Esophagus muscularis mucosa (tissue), 4 donors: ENCODE data around the gene RPL18. TPM values are rescaled to one million over a fixed set of nuclear protein-coding genes. Genes with fewer than 3 reads are reported as not detected.
A peak's percentile ranks its signal among the peaks of the same experiment; 100 is the strongest.

Source experiments
- DNase-seq: peaks from one replicate; pipeline ENCODE4 v3.0.0-alpha.2; 2017; ENCODE audit errors: extremely low spot score
- H3K27ac ChIP-seq, 4 donors: fragments of 200-600 bp; sonication (generic); replicated peaks in 1 of 4; 1 replicate in 3 of 4; 2 replicates in 1 of 4; pipeline ENCODE4 v1.5.1; 2016 to 2019; ENCODE audit warnings: mild to moderate bottlenecking in 1 of 4
- H3K27me3 ChIP-seq, 4 donors: fragments of 200-600 bp; sonication (generic); one replicate each; pipeline versions ENCODE4 v1.5.1 to v1.6.0; 2016 to 2019
- H3K36me3 ChIP-seq, 4 donors: fragments of 200-600 bp; sonication (generic); one replicate each; pipeline ENCODE4 v1.5.1; 2016 to 2019
- H3K4me1 ChIP-seq, 4 donors: fragments of 200-600 bp; sonication (generic); one replicate each; pipeline ENCODE4 v1.5.1; 2016 to 2019
- H3K4me3 ChIP-seq, 4 donors: fragments of 200-600 bp; sonication (generic); 1 replicate in 2 of 4; 2 replicates in 2 of 4; pipeline ENCODE4 v1.5.1; 2016 to 2019; ENCODE audit warnings: mild to moderate bottlenecking in 4 of 4, moderate library complexity in 1 of 4
- H3K9me3 ChIP-seq, 4 donors: fragments of 200-600 bp; sonication (generic); 1 replicate in 3 of 4; 2 replicates in 1 of 4; pipeline ENCODE4 v1.5.1; 2016 to 2019
- CTCF ChIP-seq, 3 experiments: fragments of 200-600 bp in 2 of 3; fragments of 450-650 bp in 1 of 3; sonication (generic) in 2 of 3; IDR thresholded peaks; one replicate each; pipeline ENCODE4 v1.5.1; 2017 to 2019; ENCODE audit warnings: antibody characterized with exemption in 3 of 3, mild to moderate bottlenecking in 2 of 3, moderate library complexity in 1 of 3
- EP300 ChIP-seq: sonication (generic); formaldehyde crosslinking; IDR thresholded peaks from one replicate; pipeline ENCODE4 v1.6.1; 2017; ENCODE audit warnings: antibody characterized with exemption
- POLR2A ChIP-seq: fragments of 450-650 bp; IDR thresholded peaks from one replicate; pipeline ENCODE4 v1.6.1; 2017; ENCODE audit warnings: antibody characterized with exemption, moderate library complexity, mild to moderate bottlenecking, low read depth
- POLR2AphosphoS5 ChIP-seq, 2 donors: sonication (generic); formaldehyde crosslinking; IDR thresholded peaks; one replicate each; pipeline ENCODE4 v1.6.1; 2017; ENCODE audit warnings: antibody characterized with exemption in 2 of 2
- WGBS: methylation state at CpG from one replicate; pipeline ENCODE4 v1.1.5; 2018; 5-methylcytosine and 5-hydroxymethylcytosine counted together
- intact Hi-C: fragments of 100-400 bp; cut with DNase I; formaldehyde crosslinking; loops from one replicate; pipeline ENCODE4 v1.15.1; 2023
- total RNA-seq, 4 donors: library from RNA; depleted of rRNA; stranded (reverse); fragments of >200 nt; gene quantifications; one replicate each; pipeline versions ENCODE4 v1.1.0 to v1.2.1, GENCODE V29; 2016

RPL18 gene
- total RNA-seq, 4 donors from 2014 or later, result 1,298 to 2,105 (median 1,742) TPM

DNA sequence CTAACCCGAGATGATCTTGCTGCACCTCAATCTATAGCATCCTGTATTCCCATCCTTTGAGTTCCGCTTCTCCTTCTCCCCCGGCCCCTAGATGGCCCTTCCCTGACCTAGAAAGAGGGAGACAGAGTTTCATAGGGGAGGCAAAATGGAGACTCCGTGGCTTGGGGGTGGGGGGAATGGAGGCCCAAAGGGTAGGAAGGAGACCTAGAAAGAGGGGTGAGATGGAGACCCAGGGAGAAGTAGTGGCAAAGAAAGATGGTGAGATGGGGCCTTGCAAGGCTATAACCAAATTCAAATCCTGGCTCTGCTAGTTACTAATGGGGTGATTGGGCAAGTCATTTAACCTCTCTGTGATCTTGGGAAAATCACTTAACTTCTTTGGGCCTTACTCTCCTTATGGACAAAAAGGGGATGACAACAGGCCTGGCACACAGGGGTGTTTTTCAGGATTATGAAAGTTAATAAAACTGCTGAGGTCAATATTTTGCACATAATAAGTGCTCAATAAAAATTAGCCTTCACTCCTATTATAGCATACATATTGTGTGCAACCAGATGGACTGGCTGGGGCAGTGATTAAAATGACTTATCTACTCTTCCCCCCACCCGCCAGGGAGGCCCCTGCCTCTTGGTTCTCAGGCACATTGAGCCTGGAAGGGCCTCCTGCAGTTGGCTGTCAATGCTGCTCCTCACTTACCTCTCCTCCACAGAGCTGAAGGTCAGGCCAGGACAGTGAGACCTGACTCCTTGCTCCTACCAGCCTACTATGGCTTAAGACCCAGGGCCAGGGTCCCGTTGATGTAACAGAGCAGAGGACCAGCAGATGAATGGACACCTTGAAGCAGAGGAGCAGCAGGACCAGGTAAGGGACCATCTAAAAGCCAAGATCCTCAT, 961 bp upstream of the RPL18 start:
- WGBS, result 33% methylated on average over 6 of the region's 6 CpGs
- peaks cover 22 to 41% (median 36%) of the 10 kb centered on the region in 4 donors for H3K36me3 ChIP-seq
- peaks cover 48 to 86% (median 71%) of the 10 kb centered on the region in 4 donors for H3K4me1 ChIP-seq
- H3K4me3 ChIP-seq, result peak overlapping the region; percentile 75 to 96 (median 78)
- TF ChIP-seq CTCF (IDR thresholded peaks at IDR 0.05) (peak in 1 of 3 experiments; percentile 3), POLR2A (no peak)
- peak overlapping the region; percentile 93 to 95 (median 94) for H3K27ac ChIP-seq
- no peaks in the 10 kb centered on the region for H3K27me3 ChIP-seq
- no peak for DNase-seq
- intact Hi-C loops, result no loop called here
- H3K9me3 ChIP-seq, result no peaks in the 10 kb centered on the region

DNA sequence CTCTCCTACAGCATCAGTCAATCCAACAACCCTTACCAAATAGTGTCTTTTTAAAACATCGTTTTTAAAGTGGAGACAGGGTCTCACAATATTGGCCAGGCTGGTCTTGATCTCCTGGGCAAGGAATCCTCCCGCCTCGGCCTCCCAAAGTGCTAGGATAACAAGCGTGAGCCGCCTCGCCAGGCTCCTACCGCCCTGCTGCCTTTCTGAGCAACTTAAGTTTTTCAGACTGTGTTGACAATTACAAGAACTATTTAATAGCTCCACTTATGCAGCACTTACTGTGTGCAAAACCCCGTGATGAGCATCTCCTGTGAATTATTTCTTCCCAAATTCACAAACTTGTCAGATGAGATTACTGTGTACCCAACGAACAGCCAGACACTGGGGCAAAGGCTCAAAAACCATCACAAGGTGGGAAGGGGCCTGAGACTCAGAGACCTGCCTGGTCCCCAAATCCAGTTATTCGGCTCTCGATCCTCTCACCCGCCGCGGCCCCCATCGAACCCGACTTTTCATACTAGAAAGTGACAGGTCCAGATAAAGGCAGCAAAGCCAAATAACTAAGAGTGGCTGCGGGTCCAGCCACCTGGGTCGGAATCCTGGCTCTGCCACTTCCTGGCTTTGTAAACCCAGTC, 581 bp downstream of the RPL18 start:
- TF ChIP-seq EP300 (no peak), POLR2AphosphoS5 (IDR thresholded peaks at IDR 0.05) (no peak), POLR2A (no peak), CTCF (IDR thresholded peaks at IDR 0.05) (no peak)
- peak overlapping the region; percentile 93 to 95 (median 94) for H3K27ac ChIP-seq
- H3K36me3 ChIP-seq, result peaks cover 24 to 47% (median 39%) of the 10 kb centered on the region in 4 donors
- whole genome bisulfite sequencing, result 3% methylated on average over 17 of the region's 18 CpGs
- H3K9me3 ChIP-seq, result no peaks in the 10 kb centered on the region
- no peaks in the 10 kb centered on the region for H3K27me3 ChIP-seq
- peak overlapping the region; percentile 75 to 96 (median 78) for H3K4me3 ChIP-seq
- intact Hi-C loops, result no loop called here
- DNase-seq, result no peak
- H3K4me1 ChIP-seq, result peaks cover 37 to 77% (median 60%) of the 10 kb centered on the region in 4 donors

DNA sequence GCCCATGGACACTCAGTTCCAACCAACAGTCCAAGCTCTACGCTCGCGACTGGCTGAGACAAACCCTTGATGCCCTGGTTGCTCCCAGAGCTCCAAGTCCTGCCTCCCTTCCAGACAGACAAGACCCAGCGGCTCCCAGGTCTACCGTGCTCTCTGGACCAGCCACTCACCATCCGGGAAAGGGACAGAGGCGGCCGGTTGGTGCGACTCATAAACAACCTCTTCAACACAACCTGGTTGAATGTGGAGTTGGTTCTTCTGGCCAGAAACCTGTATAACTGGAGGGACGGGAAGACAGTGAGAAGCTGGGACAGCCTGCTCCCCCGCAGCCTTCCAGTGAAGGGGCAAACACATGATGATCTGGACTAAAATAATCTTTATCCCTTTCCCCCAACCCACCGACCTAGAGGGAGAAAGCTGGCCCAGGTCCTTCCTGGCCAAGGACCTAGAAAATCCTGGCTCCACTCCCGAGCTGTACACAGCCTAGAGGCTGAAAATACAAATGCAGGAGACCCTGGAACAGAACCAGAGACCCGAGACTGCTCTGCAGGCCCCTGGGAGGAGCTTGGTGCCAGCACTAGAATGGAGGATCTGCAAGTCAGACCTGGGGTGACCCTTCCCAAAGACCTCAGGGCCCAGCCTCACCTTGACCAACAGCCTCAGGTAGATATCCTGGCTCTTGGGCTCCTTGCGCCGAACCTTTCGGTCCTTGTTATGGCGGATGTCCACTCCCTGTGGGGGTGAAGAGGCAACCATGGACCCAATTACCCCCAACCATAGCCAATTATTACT, 1.6 kb downstream of the RPL18 start:
- Histone ChIP-seq H3K9me3 (no peaks in the 10 kb centered on the region), H3K27me3 (no peaks in the 10 kb centered on the region), H3K27ac (peak overlapping the region in 3 of 4 donors; percentile 94 to 95 (median 95)), H3K36me3 (peaks cover 24 to 47% (median 39%) of the 10 kb centered on the region in 4 donors), H3K4me3 (peak overlapping the region; percentile 75 to 96 (median 78)), H3K4me1 (peaks cover 31 to 67% (median 49%) of the 10 kb centered on the region in 4 donors)
- TF ChIP-seq POLR2AphosphoS5 (IDR thresholded peaks at IDR 0.05) (no peak), CTCF (IDR thresholded peaks at IDR 0.05) (no peak), EP300 (no peak), POLR2A (no peak)
- 42% methylated on average over 12 of the region's 18 CpGs for WGBS
- no peak for DNase-seq
- intact Hi-C loops, result no loop called here

DNA sequence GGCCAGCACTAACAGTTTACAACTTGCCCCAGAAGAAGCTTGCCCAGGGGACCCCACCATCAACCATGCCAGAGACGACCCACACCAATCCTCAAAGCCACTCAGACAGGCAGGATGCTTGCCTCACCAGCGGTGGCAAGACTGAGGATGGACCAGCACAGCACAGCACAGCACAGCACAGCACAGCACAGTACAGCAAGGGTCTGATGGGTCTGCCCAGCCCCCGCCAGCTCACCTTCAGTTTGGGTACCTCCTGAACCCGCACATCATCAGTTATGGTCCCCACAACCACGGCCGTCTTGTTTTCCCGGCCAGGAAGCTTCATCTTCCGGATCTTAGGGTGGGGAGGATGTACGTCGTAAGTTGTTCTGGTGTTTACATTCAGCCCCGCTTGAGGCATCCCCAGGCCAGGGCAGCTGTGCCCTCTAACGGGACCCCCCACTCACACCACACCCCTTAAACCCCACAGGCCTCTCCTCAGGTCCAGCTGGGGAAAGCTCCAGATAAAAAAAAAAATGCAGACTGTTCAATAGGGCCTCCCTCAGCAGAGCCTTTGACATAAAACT, 2.4 kb downstream of the RPL18 start:
- 69% methylated on average over 10 of the region's 12 CpGs for WGBS

More for the DNA sequence above, 2.4 kb downstream of the RPL18 start:
- intact Hi-C loops, result no loop called here
- Histone ChIP-seq H3K9me3 (no peaks in the 10 kb centered on the region), H3K27me3 (no peaks in the 10 kb centered on the region), H3K36me3 (peaks cover 24 to 43% (median 39%) of the 10 kb centered on the region in 4 donors), H3K4me3 (no peak overlapping the region), H3K4me1 (peaks cover 31 to 59% (median 45%) of the 10 kb centered on the region in 4 donors), H3K27ac (peak overlapping the region in 1 of 4 donors; percentile 95)
- TF ChIP-seq POLR2A, result no peak
- no peak for TF ChIP-seq EP300
- no peak for TF ChIP-seq POLR2AphosphoS5 (IDR thresholded peaks at IDR 0.05)
- TF ChIP-seq CTCF (IDR thresholded peaks at IDR 0.05), result no peak
- DNase-seq, result no peak
